K562 (cell line): ENCODE measurements around the gene KAT6B.

Source experiments
- ARID1B ChIP-seq: fragments of 450-650 bp; IDR thresholded peaks from 2 replicates; pipeline ENCODE4 v1.6.1; 2016; ENCODE audit warnings: antibody characterized with exemption, mild to moderate bottlenecking, inconsistent platforms
- ATF6 ChIP-seq: sonication (generic); formaldehyde crosslinking; IDR thresholded peaks from 2 replicates; pipeline ENCODE4 v1.4.0; 2020; ENCODE audit warnings: mild to moderate bottlenecking, missing genetic modification reagents
- CBX3 ChIP-seq, 2 experiments: IDR thresholded peaks; 1 replicate in 1 of 2; 2 replicates in 1 of 2; pipeline ENCODE4 v1.6.1; 2012; ENCODE audit warnings: inconsistent platforms in 2 of 2, low read length in 2 of 2, borderline replicate concordance in 1 of 2, control low read depth in 1 of 2
- CTCF ChIP-seq, 3 experiments: IDR thresholded peaks in 2 of 3; conservative IDR thresholded peaks in 1 of 3; 2 replicates each; pipeline ENCODE4 v1.5.1; 2011 to 2012; ENCODE audit warnings: low read length in 3 of 3, mild to moderate bottlenecking in 3 of 3, control low read depth in 2 of 3, improper control_type of control experiment in 1 of 3, inconsistent platforms in 1 of 3, low read depth in 1 of 3, mixed read lengths in 1 of 3, moderate library complexity in 1 of 3; ENCODE audit not compliant: insufficient read depth in 2 of 3
- FIP1L1 ChIP-seq: fragments of 200-400 bp; formaldehyde crosslinking; IDR thresholded peaks from 2 replicates; pipeline ENCODE4 v1.6.1; 2018; ENCODE audit warnings: mild to moderate bottlenecking, low read depth, low read length; ENCODE audit not compliant: poor library complexity, severe bottlenecking
- NFATC3 ChIP-seq: fragments of 450-650 bp; IDR thresholded peaks from 2 replicates; pipeline ENCODE4 v1.6.1; 2017; ENCODE audit warnings: mild to moderate bottlenecking
- RUNX1 ChIP-seq: sonication (generic); IDR thresholded peaks from 2 replicates; pipeline ENCODE4 v1.6.1; 2016; ENCODE audit warnings: antibody characterized with exemption, low read depth
- STAT5A ChIP-seq: IDR thresholded peaks from 2 replicates; pipeline ENCODE4 v1.6.1; 2012; ENCODE audit warnings: low read length, inconsistent platforms, borderline replicate concordance
- ZBTB7A ChIP-seq: IDR thresholded peaks from 2 replicates; pipeline ENCODE4 v1.6.1; 2011; ENCODE audit warnings: low read depth, mild to moderate bottlenecking, low read length, moderate library complexity, borderline replicate concordance; ENCODE audit not compliant: control insufficient read depth
- ZFX ChIP-seq: sonication (generic); formaldehyde crosslinking; IDR thresholded peaks from 2 replicates; pipeline ENCODE4 v1.8.0; 2022; ENCODE audit warnings: mild to moderate bottlenecking, missing genetic modification reagents, moderate library complexity
- ZHX1 ChIP-seq: fragments of 150-350 bp; conservative IDR thresholded peaks from 2 replicates; pipeline ENCODE4 v1.6.1; 2014; ENCODE audit warnings: low read length
- ZNF232 ChIP-seq: sonication (generic); formaldehyde crosslinking; IDR thresholded peaks from 2 replicates; pipeline ENCODE4 v1.8.0; 2022; ENCODE audit warnings: mild to moderate bottlenecking, missing genetic modification reagents
- ZNF384 ChIP-seq: IDR thresholded peaks from 2 replicates; pipeline ENCODE4 v1.6.1; 2012; ENCODE audit warnings: low read depth, low read length, improper control_type of control experiment
- ZNF707 ChIP-seq: fragments of 250-450 bp; sonication (Bioruptor Pico); conservative IDR thresholded peaks from 2 replicates; pipeline ENCODE4 v1.8.0; 2022; ENCODE audit warnings: inconsistent platforms, mild to moderate bottlenecking, moderate library complexity

- TF ChIP-seq CTCF (IDR thresholded peaks at IDR 0.05 in 2 of 3, conservative IDR thresholded peaks at IDR 0.05 in 1 of 3; ENCODE audit: insufficient read depth in 2 of 3, low read depth in 1 of 3, low read length in 3 of 3) (no peak), CBX3 (IDR thresholded peaks at IDR 0.05; ENCODE audit: borderline replicate concordance in 1 of 2, low read length in 2 of 2) (no peak), ZNF232 (CRISPR knock-in tag) (no peak), FIP1L1 (no peak), ATF6 (CRISPR knock-in tag) (no peak), ZBTB7A (no peak), ARID1B (no peak), NFATC3 (no peak), ZNF384 (no peak), ZNF707 (CRISPR knock-in tag) (no peak), RUNX1 (no peak), ZHX1 (no peak), STAT5A (no peak), ZFX (no peak)
Observed at GRCh38 chr10:74956555-74957111, 130.2 kb downstream of the KAT6B start.
